ENCODE measurements around the gene NFASC.

The NFASC gene

DNA sequence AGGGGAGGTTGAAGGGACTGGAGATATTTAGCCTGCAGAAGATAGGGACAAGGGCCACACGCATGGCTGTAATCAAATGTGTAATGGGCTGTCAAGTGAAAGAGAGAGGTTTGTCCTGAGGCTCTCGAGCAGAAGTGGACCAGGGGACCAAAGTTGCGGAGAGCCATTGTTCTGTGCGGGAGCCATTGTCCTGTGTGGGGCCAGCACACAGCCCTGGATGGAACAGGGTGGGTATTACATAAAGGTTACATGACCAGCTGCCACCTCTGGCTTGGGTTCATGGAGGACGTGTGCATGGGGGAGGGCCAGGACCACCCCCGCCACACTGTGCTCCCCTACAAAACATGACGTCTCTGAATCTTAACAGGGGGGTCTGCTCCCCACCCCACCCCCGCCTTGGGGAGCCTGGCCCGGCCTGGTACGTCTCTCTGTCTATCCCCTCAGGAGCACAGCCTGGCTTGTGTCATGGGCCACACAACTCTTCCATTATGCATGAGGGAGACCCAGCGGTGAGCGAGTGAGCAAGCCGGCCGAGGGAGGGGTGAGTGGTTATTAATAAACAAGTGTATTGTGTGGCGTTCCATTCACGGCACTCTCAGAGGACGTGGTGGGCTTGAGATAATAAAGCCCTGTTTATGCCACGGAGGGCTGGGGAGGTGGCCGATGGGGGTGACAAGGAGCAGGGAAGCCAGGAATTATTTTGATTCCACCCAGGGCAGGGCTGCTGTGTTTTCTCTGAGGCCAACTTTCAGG lies at the start of gene NFASC:
Gene NFASC (plus strand): TSS at position 703 of the 753 bp plus-strand sequence. CDS start 73,454 bp downstream, outside the sequence.
- DNase-seq: no peak

DNA sequence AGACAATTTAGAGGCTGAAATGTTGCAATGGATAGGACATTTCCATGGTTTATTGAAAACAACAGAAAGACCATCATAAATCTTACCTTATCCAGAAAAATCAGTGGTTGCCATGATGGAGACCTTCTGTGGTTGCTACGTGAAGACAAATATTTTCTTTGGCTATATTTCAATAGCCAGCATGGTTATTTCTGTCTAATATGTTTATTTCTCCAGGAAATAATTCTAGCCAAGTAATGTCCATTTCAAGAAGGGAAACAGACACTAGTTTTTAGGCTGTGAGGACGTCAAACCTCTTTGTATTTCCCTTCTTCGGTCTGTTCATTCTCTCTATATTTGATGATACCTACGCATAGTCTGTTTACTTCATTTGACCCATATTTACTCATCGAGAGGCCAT lies 49.2 kb upstream of the NFASC start:
- DNase-seq: no peak

GRCh38 chr1:204821924-204822323 lies 48.7 kb upstream of the NFASC start:
- no peak for DNase-seq

GRCh38 chr1:204826970-204827369 lies 43.7 kb upstream of the NFASC start:
- peak; percentile 28 for DNase-seq

- DNase-seq: peak; percentile 17
Measured at GRCh38 chr1:204828352-204828850, 42.3 kb upstream of the NFASC start.

DNA sequence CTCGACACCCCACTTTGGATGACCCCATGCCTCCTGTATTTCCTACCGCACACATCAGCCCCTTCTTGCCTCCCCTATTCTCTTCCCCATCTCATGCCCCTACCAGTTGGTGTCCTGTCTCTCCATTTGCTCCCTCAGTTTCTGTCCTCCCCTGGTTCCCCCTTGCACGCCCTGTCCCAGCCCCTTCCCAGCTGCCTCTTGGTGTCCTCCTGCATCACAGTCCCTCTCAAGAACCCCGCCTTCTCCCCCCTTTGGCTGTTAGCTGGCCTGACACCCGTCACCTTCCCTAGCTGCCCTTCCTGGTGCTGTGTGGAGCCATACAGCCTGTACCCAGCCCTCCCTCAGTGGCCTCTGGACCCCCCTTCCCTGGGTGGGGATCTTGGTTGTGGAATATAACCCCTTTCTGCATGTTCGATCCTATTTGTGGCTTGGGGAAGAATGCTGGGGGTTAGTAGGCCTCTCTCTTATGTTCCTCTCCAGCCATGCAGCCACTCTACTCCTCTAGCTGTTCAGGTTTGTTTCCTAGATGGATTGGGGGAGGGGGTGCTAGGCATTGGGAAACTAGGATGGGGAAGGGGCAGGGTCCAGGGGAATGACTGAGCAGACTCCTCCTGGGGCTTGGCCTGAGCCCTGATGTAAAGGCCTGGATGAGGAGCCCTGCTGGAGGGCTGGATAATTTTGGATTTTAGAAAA lies 41.4 kb upstream of the NFASC start:
- no peak for DNase-seq

DNA sequence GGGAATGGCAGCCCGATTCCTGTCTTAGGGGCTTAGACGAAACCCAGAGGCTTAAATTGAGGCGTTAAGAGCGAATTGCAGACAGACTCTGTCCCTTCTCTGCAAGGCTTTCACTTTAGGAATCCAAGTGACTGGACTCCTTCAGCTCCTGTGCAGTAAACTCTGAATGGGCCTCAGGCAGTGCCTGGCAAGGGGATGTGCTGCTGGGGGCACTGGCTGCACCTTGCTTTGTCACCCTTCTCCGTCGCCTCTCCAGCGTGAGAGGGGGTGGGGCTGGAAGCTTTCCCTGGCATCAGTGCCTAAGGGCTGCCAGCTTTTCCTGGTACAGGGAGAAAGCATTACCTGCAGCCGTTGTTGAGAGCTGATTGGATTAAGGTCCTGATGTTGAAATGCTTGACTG lies 39.9 kb upstream of the NFASC start:
- DNase-seq: no peak

DNA sequence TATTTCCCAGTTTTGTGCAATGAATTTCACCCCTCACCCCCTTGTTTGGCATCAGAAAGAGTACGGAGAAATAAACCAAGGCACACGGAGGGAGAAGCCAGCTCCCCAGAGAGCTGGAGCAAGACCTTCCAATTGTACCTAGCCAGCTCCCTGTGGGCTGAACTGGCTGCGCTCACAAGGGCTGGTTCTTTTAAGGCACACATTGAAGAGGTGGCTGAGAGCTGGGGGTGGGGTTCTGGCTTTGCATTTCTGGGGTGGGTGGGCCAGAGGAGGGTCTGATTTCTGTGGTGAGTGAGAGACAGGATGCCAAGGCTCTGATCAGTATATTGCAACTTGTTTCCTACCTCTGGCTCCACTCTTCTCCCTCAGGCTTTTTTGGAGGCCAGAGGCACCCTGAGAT lies 39.5 kb upstream of the NFASC start:
- DNase-seq: no peak

GRCh38 chr1:204834336-204834735 lies 36.3 kb upstream of the NFASC start:
- no peak for DNase-seq

- no peak for DNase-seq
Measured at GRCh38 chr1:204834752-204835151, 35.9 kb upstream of the NFASC start.

DNA sequence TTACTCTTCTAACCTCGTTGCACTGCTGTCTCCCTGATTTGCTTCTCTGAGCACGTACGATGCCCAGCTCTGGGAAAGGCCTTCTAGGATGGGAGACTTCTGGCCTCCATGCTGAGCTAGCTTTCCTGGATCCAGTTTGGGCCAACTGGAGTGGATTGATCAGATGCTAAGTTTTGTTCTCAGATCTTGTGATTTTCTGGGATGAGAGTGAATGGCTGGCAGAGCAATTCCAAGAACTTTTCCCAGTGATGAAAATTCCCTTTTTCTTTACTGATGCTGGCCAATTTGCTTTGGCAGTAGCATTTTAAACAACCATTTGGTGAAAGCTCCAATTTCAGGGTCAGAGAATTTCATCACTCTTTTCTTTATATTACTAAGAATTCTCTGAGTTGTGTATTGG lies 34.9 kb upstream of the NFASC start:
- no peak for DNase-seq

DNA sequence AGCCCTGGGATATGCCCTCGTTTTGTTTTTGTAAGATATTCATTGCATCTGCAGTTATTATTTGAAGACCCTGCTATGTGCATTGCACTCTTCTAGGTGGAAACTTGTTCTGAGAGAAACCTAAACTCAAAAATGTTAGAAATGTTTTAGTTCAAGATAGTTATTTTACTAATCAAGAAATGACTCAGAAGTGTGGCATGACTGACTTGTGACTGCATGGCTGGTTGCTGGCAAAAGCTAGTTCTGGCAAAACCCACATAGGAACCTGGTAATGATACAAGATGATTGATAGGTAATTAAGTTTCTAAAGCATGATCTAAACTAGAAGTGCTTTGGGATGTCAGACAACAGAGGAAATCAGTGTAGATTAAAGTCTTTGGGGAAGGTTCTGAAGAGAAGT lies 33.8 kb upstream of the NFASC start:
- DNase-seq: no peak

GRCh38 chr1:204837440-204838084 lies 33.1 kb upstream of the NFASC start:
- peak; percentile 27 for DNase-seq

GRCh38 chr1:204841316-204841715 lies 29.3 kb upstream of the NFASC start:
- DNase-seq: no peak

DNA sequence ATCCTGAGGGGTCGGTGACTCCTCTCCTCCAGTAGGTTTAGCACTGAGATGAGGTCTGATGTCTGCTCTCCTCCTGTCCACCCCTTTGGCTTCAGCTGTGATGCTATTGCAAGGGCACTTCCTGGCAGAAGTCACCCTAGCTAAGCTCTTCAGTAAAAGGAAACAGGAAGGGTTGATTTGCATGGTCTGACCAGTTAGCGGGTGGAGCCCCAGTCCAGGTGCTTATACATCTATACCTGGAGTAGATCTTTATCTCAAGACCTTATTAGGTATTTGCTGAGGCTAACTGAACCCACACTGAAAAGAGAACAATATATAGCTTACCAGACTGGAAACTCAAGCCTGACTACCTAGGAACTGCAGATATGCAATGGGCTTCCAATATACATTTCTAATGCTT lies 28.9 kb upstream of the NFASC start:
- DNase-seq: no peak

GRCh38 chr1:204842369-204842768 lies 28.3 kb upstream of the NFASC start:
- no peak for DNase-seq

DNA sequence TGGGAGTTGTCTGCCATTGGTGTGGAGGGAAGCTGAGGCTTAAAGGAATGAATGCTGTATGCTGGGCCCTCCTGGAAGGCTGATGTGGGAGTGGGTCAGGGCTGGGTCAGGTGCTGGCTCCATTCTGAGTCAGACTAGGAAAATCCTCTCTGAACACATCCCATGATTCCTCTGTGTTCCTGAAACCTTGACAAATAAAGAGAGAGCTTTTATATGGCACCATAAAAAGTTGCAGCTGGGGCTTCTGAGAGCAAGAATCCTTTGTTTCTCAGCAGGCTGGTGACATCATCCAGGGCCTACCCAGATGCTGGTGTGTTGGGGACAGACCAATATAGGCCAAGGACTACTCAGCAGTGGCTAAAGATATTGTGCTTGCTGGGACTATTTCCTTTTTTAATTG lies 27.8 kb upstream of the NFASC start:
- no peak for DNase-seq

- DNase-seq: no peak
Measured at GRCh38 chr1:204846546-204846945, 24.1 kb upstream of the NFASC start.

GRCh38 chr1:204848579-204848978 lies 22.1 kb upstream of the NFASC start:
- no peak for DNase-seq

- no peak for DNase-seq
Measured at GRCh38 chr1:204852854-204853253, 17.8 kb upstream of the NFASC start.

- DNase-seq: no peak
Measured at GRCh38 chr1:204853436-204853835, 17.2 kb upstream of the NFASC start.

DNA sequence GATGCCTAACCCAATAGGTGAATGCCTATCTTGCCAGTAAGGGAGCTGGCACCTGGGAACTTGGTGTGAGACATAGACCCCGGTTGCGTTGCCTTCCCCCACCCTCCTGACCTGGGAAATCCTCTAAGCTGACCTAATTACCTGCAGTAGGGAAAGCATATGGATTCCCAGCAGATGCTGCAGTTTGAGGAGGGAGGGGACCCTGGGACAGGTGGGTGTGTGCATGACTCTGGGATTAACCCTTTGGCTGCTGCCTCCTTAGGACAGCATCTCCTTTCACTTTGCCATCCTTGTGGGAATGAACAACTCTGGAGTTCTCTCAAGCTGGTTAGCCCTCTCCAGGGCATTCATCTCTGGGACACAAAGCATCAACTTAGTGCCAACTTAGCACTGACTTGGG lies 16.4 kb upstream of the NFASC start:
- no peak for DNase-seq

DNA sequence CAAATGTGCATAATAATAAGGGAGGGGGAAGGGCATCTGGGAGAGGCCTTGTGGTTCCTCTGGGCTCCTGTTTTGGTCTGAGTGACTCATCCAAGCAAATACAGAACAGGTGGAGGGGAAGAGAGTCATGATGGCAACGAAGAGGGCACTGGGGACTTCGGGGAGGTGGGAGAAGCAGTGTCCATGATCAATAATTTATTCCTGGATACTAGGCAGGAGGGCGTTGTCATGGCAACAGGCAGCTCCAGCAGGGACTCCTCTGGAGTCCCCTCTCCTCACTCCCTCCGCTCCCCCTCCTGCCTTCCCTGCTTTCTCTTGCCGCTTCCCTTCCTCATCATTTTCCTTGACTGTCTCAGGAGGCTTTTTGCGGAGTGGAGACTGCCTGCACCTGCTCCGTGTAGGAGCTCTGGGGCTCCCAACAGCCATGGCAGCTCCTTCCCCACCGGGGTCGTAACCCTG lies 12.3 kb upstream of the NFASC start:
- no peak for DNase-seq

GRCh38 chr1:204859861-204860267 lies 10.8 kb upstream of the NFASC start:
- peak; percentile 40 for DNase-seq

All from hematopoietic multipotent progenitor cell treated with erythropoietin and hydrocortisone succinate and interleukin-3 and kit ligand, for 8 days (in vitro differentiated cells).